Measurements from ENCODE around the gene SETD6.

DNA sequence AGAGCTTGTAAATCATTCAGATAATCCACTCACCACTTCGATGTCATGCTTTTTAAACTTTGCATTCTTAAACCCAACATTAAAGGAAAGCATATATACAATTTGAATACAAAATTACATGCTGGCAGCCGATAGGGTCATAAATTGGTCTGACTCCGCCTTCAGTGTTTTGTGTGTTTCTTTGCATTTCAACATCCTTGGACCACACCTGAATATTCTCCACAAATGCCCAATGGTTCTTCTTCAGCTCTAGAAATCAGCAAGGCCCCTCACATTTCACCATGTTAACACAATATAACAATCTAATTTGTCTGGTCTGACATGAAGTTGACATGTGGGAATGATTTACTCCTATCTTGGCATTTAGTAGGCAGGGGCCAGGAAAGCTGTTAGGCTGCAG, 17.1 kb downstream of the SETD6 start:
- TF ChIP-seq CTCF (conservative IDR thresholded peaks at IDR 0.05 in 1 of 2, IDR thresholded peaks at IDR 0.05 in 1 of 2; ENCODE audit: low read depth in 1 of 2, low read length in 2 of 2) = no peak
- TF ChIP-seq EZH2 (IDR thresholded peaks at IDR 0.05; ENCODE audit: low read length, missing control alignments) = no peak
